Smooth muscle cell (in vitro differentiated cells): Measurements from ENCODE around the gene RASSF6. TPM values are rescaled to one million over a fixed set of nuclear protein-coding genes. Genes with fewer than 3 reads are reported as not detected.

Source experiments
- DNase-seq: peaks from one replicate; lab custom pipeline; 2025; ENCODE audit not compliant: unreplicated experiment; lab: John Stamatoyannopoulos, UW
- H2AFZ ChIP-seq: fragments of 200-600 bp; sonication (generic); 2 replicates; pipeline ENCODE4 v1.6.0; 2016; ENCODE audit warnings: antibody characterized with exemption, low read depth, mild to moderate bottlenecking
- H3F3A ChIP-seq: fragments of 200-600 bp; sonication (generic); 2 replicates; pipeline ENCODE4 v1.6.0; 2017; ENCODE audit warnings: antibody characterized with exemption, low read depth
- H3K27ac ChIP-seq: fragments of 200-600 bp; sonication (generic); 2 replicates; pipeline ENCODE4 v1.5.1; 2016; ENCODE audit warnings: low read depth, mild to moderate bottlenecking
- H3K27me3 ChIP-seq: fragments of 200-600 bp; sonication (generic); 2 replicates; pipeline ENCODE4 v1.6.1; 2016; ENCODE audit warnings: low read depth, mild to moderate bottlenecking
- H3K36me3 ChIP-seq: fragments of 200-600 bp; sonication (generic); 2 replicates; pipeline ENCODE4 v1.5.1; 2016; ENCODE audit warnings: low read depth
- H3K4me1 ChIP-seq: fragments of 200-600 bp; sonication (generic); 2 replicates; pipeline ENCODE4 v1.5.1; 2016; ENCODE audit warnings: low read depth
- H3K4me2 ChIP-seq: fragments of 200-600 bp; sonication (generic); 2 replicates; pipeline ENCODE4 v1.6.0; 2016; ENCODE audit warnings: mild to moderate bottlenecking
- H3K4me3 ChIP-seq: fragments of 200-600 bp; sonication (generic); 2 replicates; pipeline ENCODE4 v1.5.1; 2016; ENCODE audit warnings: mild to moderate bottlenecking
- H3K79me2 ChIP-seq: fragments of 200-600 bp; sonication (generic); 2 replicates; pipeline ENCODE4 v1.6.0; 2016; ENCODE audit warnings: low read depth, mild to moderate bottlenecking
- H3K9ac ChIP-seq: fragments of 200-600 bp; sonication (generic); 2 replicates; pipeline ENCODE4 v1.6.0; 2016; ENCODE audit warnings: low read depth
- H3K9me3 ChIP-seq: fragments of 200-600 bp; sonication (generic); replicated peaks from 2 replicates; pipeline ENCODE4 v1.5.1; 2016; ENCODE audit warnings: low read depth
- H4K20me1 ChIP-seq: fragments of 200-600 bp; sonication (generic); 2 replicates; pipeline ENCODE4 v1.6.0; 2016; ENCODE audit warnings: low read depth
- WGBS: methylation state at CpG from one replicate; pipeline ENCODE4 v1.1.7; 2016; ENCODE audit warnings: low lambda C conversion rate; 5-methylcytosine and 5-hydroxymethylcytosine counted together
- polyA plus RNA-seq: library from polyadenylated mRNA; unstranded; fragments of >200 nt; fragmentation: Nextera tagmentation; extraction: Ambion mirVana; gene quantifications from 2 replicates; pipeline ENCODE4 v1.2.1, GENCODE V29; 2016
- total RNA-seq: library from RNA; depleted of rRNA; stranded (reverse); fragments of >200 nt; gene quantifications from 2 replicates; pipeline ENCODE4 v1.2.3, GENCODE V29; 2014
- TF ChIP-seq, protein P1 (sequence below): fragments of 200-600 bp; sonication (generic); IDR thresholded peaks from 2 replicates; pipeline ENCODE4 v1.5.1; 2017; ENCODE audit warnings: borderline replicate concordance, mild to moderate bottlenecking, antibody characterized with exemption; ENCODE audit not compliant: insufficient read depth, poor library complexity, severe bottlenecking

The RASSF6 gene
- total and polyA plus RNA-seq, 2 experiments from 2014 or later: 0.09 TPM; not detected in 1

- no peak for DNase-seq
- H3K4me2 ChIP-seq: no peak overlapping the region
Measured at GRCh38 chr4:73614311-73614867, 5.8 kb downstream of the RASSF6 start.

GRCh38 chr4:73613130-73613529 is 7.1 kb downstream of the RASSF6 start:
- no peaks in the 10 kb centered on the region for H3K4me1 ChIP-seq

More at GRCh38 chr4:73614311-73614867, 5.8 kb downstream of the RASSF6 start:
- TF ChIP-seq, protein P1, sequence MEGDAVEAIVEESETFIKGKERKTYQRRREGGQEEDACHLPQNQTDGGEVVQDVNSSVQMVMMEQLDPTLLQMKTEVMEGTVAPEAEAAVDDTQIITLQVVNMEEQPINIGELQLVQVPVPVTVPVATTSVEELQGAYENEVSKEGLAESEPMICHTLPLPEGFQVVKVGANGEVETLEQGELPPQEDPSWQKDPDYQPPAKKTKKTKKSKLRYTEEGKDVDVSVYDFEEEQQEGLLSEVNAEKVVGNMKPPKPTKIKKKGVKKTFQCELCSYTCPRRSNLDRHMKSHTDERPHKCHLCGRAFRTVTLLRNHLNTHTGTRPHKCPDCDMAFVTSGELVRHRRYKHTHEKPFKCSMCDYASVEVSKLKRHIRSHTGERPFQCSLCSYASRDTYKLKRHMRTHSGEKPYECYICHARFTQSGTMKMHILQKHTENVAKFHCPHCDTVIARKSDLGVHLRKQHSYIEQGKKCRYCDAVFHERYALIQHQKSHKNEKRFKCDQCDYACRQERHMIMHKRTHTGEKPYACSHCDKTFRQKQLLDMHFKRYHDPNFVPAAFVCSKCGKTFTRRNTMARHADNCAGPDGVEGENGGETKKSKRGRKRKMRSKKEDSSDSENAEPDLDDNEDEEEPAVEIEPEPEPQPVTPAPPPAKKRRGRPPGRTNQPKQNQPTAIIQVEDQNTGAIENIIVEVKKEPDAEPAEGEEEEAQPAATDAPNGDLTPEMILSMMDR: no peak
- no peak overlapping the region for H3K27ac ChIP-seq
- peaks cover 14% of the 10 kb centered on the region for H3K27me3 ChIP-seq
- H2AFZ ChIP-seq: no peak overlapping the region
- no peak overlapping the region for H3K4me3 ChIP-seq
- H3K9me3 ChIP-seq: no peaks in the 10 kb centered on the region
- H3K79me2 ChIP-seq: no peaks in the 10 kb centered on the region
- no peaks in the 10 kb centered on the region for H3K36me3 ChIP-seq
- H3K4me1 ChIP-seq: no peaks in the 10 kb centered on the region
- H3F3A ChIP-seq: no peaks in the 10 kb centered on the region
- no peak overlapping the region for H3K9ac ChIP-seq
- H4K20me1 ChIP-seq: no peaks in the 10 kb centered on the region

DNA sequence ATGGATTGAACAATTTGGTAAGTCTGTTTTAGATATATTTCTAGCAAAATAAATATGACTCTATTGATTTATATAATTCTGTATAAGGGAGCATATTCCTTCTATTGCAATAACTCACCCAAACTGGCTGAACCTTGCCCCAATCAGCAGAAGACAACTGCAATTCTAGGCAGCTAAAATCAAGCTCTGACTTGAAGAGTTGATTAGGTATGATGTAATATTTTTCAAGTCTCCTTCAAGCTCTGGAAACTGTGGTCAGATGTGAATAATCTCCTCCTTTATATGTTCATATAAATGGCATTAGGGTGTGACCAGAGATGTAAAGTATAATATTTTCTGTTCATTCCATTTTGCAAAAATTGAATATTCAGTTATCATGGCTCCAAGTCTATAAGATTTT is 8.2 kb downstream of the RASSF6 start:
- Histone ChIP-seq H3K79me2 (no peaks in the 10 kb centered on the region), H3K4me1 (no peaks in the 10 kb centered on the region), H3K27me3 (no peaks in the 10 kb centered on the region), H3K4me2 (no peak overlapping the region), H3F3A (no peaks in the 10 kb centered on the region), H3K9ac (no peak overlapping the region), H3K9me3 (no peaks in the 10 kb centered on the region), H2AFZ (no peak overlapping the region), H4K20me1 (no peaks in the 10 kb centered on the region), H3K4me3 (no peak overlapping the region), H3K36me3 (no peaks in the 10 kb centered on the region), H3K27ac (no peak overlapping the region)
- TF ChIP-seq, protein P1: no peak
- DNase-seq: no peak

More at GRCh38 chr4:73613130-73613529, 7.1 kb downstream of the RASSF6 start:
- H4K20me1 ChIP-seq: no peaks in the 10 kb centered on the region
- H3K27ac ChIP-seq: no peak overlapping the region
- H3K4me3 ChIP-seq: no peak overlapping the region
- H3K9ac ChIP-seq: no peak overlapping the region
- no peak for DNase-seq
- H3K9me3 ChIP-seq: no peaks in the 10 kb centered on the region
- no peaks in the 10 kb centered on the region for H3F3A ChIP-seq
- H3K27me3 ChIP-seq: peaks cover 1% of the 10 kb centered on the region
- no peaks in the 10 kb centered on the region for H3K36me3 ChIP-seq
- H3K4me2 ChIP-seq: no peak overlapping the region
- H3K79me2 ChIP-seq: no peaks in the 10 kb centered on the region
- H2AFZ ChIP-seq: no peak overlapping the region
- WGBS: 82% methylated on average over 2 of the region's 2 CpGs
- TF ChIP-seq, protein P1: no peak

- no peaks in the 10 kb centered on the region for H3K36me3 ChIP-seq
- no peaks in the 10 kb centered on the region for H3K27me3 ChIP-seq
- TF ChIP-seq, protein P1: no peak
- 39% methylated on average over 1 of the region's 1 CpG for WGBS
- DNase-seq: no peak
- no peak overlapping the region for H3K27ac ChIP-seq
- no peaks in the 10 kb centered on the region for H4K20me1 ChIP-seq
- H2AFZ ChIP-seq: no peak overlapping the region
- H3F3A ChIP-seq: no peaks in the 10 kb centered on the region
- no peaks in the 10 kb centered on the region for H3K9me3 ChIP-seq
- H3K4me2 ChIP-seq: no peak overlapping the region
- no peaks in the 10 kb centered on the region for H3K79me2 ChIP-seq
- H3K4me3 ChIP-seq: no peak overlapping the region
- no peaks in the 10 kb centered on the region for H3K4me1 ChIP-seq
- no peak overlapping the region for H3K9ac ChIP-seq
Measured at GRCh38 chr4:73609706-73610105, 10.5 kb downstream of the RASSF6 start.
